DOHH2 (cell line): Measurements from ENCODE around the gene LGI2.

Experiments
- CTCF ChIP-seq: fragments of 200-600 bp; sonication (generic); IDR thresholded peaks from one replicate; pipeline ENCODE4 v1.5.1; 2014; ENCODE audit warnings: antibody characterized with exemption, mild to moderate bottlenecking, low read depth, low read length; ENCODE audit not compliant: poor library complexity, severe bottlenecking
- EZH2phosphoT487 ChIP-seq: fragments of 200-600 bp; sonication (generic); IDR thresholded peaks from 2 replicates; pipeline ENCODE4 v1.6.1; 2017; ENCODE audit warnings: borderline replicate concordance, mild to moderate bottlenecking, antibody characterized with exemption, low read length, moderate library complexity, mixed read lengths

- TF ChIP-seq CTCF, result no peak
- TF ChIP-seq EZH2phosphoT487, result no peak
These were observed 9.5 kb downstream of the LGI2 start for GRCh38 chr4:25021216-25021615.
